K562 (cell line): ENCODE results near the gene DHRS13. TPM values are rescaled to one million over a fixed set of nuclear protein-coding genes. Genes with fewer than 3 reads are reported as not detected.

ENCODE experiments used
- ATAC-seq: fragments of 200-7000 bp; cut with Tn5 transposase; 3 replicates; pipeline ENCODE4 v1.9.1; 2020; ENCODE audit warnings: moderate library complexity
- BruUV-seq: library from RNA; stranded (reverse); fragments of 400-500 nt; replicated peaks from 2 replicates; lab custom pipeline; 2021; lab: Mats Ljungman, UMichigan
- CTCF ChIA-PET: fragments of 300-600 bp; formaldehyde crosslinking; extraction: SDS; loops from one replicate; lab custom pipeline; 2021; ENCODE audit warnings: low intra/inter-chr PET ratio; lab: Yijun Ruan, JAX
- POLR2A ChIA-PET: fragments of 300-600, 350-650 bp; sonication (Branson Sonifier 250); formaldehyde crosslinking; extraction: SDS; loops from one replicate; lab custom pipeline; 2021; ENCODE audit warnings: antibody characterized with exemption, inconsistent platforms; lab: Yijun Ruan, JAX
- DNase-seq, 4 experiments: peaks; one replicate each; pipeline versions ENCODE4 v3.0.0 to v3.0.0-alpha.2; 2011 to 2018; ENCODE audit warnings: low spot score in 3 of 4, mixed read lengths in 3 of 4; ENCODE audit errors: extremely low read depth in 1 of 4
- FAIRE-seq: peaks from 2 replicates; lab custom pipeline; 2011; peaks lifted over from hg19 to GRCh38; lab: Jason Lieb, UNC
- H2AFZ ChIP-seq: 2 replicates; pipeline ENCODE4 v1.6.0; 2011; ENCODE audit warnings: low read depth, low read length, control low read depth, inconsistent platforms
- H3K27ac ChIP-seq: fragments of 200-600 bp; 3 replicates; pipeline ENCODE4 v1.8.0; 2011; ENCODE audit warnings: low read depth, mild to moderate bottlenecking, control low read depth, inconsistent platforms, low read length, moderate library complexity, mixed read lengths; ENCODE audit errors: extremely low read depth
- H3K27me3 ChIP-seq, 2 experiments: fragments of 300-600 bp in 1 of 2; 2 replicates in 1 of 2; 3 replicates in 1 of 2; pipeline versions ENCODE4 v1.6.0 to v1.8.0; 2011; ENCODE audit warnings: inconsistent platforms in 2 of 2, low read length in 2 of 2, mild to moderate bottlenecking in 1 of 2, mixed read lengths in 1 of 2, moderate library complexity in 1 of 2; ENCODE audit not compliant: control insufficient read depth in 2 of 2, insufficient read depth in 2 of 2
- H3K36me3 ChIP-seq: fragments of 300-600 bp; 3 replicates; pipeline ENCODE4 v1.8.0; 2011; ENCODE audit warnings: mild to moderate bottlenecking, low read length, inconsistent platforms; ENCODE audit not compliant: control insufficient read depth, insufficient read depth
- H3K4me1 ChIP-seq, 2 experiments: fragments of 200-600 bp in 1 of 2; replicated peaks in 1 of 2; 2 replicates in 1 of 2; 3 replicates in 1 of 2; pipeline versions ENCODE4 v1.5.1 to v1.8.0; 2011; ENCODE audit warnings: inconsistent platforms in 2 of 2, low read length in 2 of 2, mild to moderate bottlenecking in 1 of 2, mixed read lengths in 1 of 2, moderate library complexity in 1 of 2; ENCODE audit not compliant: control insufficient read depth in 2 of 2, insufficient read depth in 2 of 2
- H3K4me2 ChIP-seq: 2 replicates; pipeline ENCODE4 v1.6.1; 2011; ENCODE audit warnings: low read length, control low read depth, inconsistent platforms, mixed read lengths; ENCODE audit not compliant: insufficient read depth
- H3K4me3 ChIP-seq: fragments of 200-600 bp; sonication (generic), shearing (Covaris generic); 2 replicates; pipeline ENCODE4 v1.5.1; 2016; ENCODE audit warnings: control low read depth, inconsistent platforms
- H3K79me2 ChIP-seq: fragments of 200-600 bp; 3 replicates; pipeline ENCODE4 v1.8.0; 2011; ENCODE audit warnings: low read length, inconsistent platforms; ENCODE audit not compliant: control insufficient read depth, insufficient read depth
- H3K9ac ChIP-seq, 2 experiments: 2 replicates each; pipeline versions ENCODE4 v1.6.0 to v1.6.1; 2011; ENCODE audit warnings: low read depth in 2 of 2, low read length in 2 of 2, control low read depth in 1 of 2, inconsistent platforms in 1 of 2, mild to moderate bottlenecking in 1 of 2, mixed read lengths in 1 of 2; ENCODE audit not compliant: insufficient read depth in 1 of 2
- H3K9me1 ChIP-seq: one replicate; pipeline ENCODE4 v1.6.0; 2011; ENCODE audit warnings: inconsistent platforms, mild to moderate bottlenecking, low read length, moderate library complexity; ENCODE audit not compliant: control insufficient read depth, insufficient read depth
- H3K9me3 ChIP-seq: replicated peaks from 2 replicates; pipeline ENCODE4 v1.5.1; 2011; ENCODE audit warnings: low read depth, low read length, inconsistent platforms; ENCODE audit not compliant: control insufficient read depth, insufficient read depth
- H4K20me1 ChIP-seq: replicated peaks from 2 replicates; pipeline ENCODE4 v1.6.1; 2011; ENCODE audit warnings: low read length, inconsistent platforms, mixed read lengths; ENCODE audit not compliant: control insufficient read depth, insufficient read depth
- CCNT2 ChIP-seq: IDR thresholded peaks from 2 replicates; pipeline ENCODE4 v1.6.1; 2011; ENCODE audit warnings: borderline replicate concordance, low read depth, mild to moderate bottlenecking, moderate library complexity, mixed read lengths, low read length; ENCODE audit not compliant: insufficient read length; ENCODE audit errors: extremely low read depth
- FOXP1 ChIP-seq: sonication (generic); formaldehyde crosslinking; IDR thresholded peaks from 2 replicates; pipeline ENCODE4 v1.8.0; 2022; ENCODE audit warnings: mild to moderate bottlenecking, missing genetic modification reagents
- IFI16 ChIP-seq: fragments of 250-450 bp; sonication (Bioruptor Pico); IDR thresholded peaks from 2 replicates; pipeline ENCODE4 v2.1.2; 2022; ENCODE audit warnings: mild to moderate bottlenecking, inconsistent platforms
- NCOA6 ChIP-seq: fragments of 450-650 bp; IDR thresholded peaks from 2 replicates; pipeline ENCODE4 v1.6.1; 2017; ENCODE audit warnings: mild to moderate bottlenecking
- POLR2G ChIP-seq: fragments of 200-400 bp; formaldehyde crosslinking; IDR thresholded peaks from 2 replicates; pipeline ENCODE4 v1.6.1; 2017; ENCODE audit warnings: low read depth, mild to moderate bottlenecking, antibody characterized with exemption, low read length, moderate library complexity
- POLR3A ChIP-seq: IDR thresholded peaks from 2 replicates; pipeline ENCODE4 v1.6.1; 2011; ENCODE audit warnings: borderline replicate concordance, mild to moderate bottlenecking, moderate library complexity; ENCODE audit not compliant: insufficient read length, insufficient read depth; ENCODE audit errors: extremely low read depth
- RBFOX2 ChIP-seq: fragments of 200-400 bp; formaldehyde crosslinking; IDR thresholded peaks from 2 replicates; pipeline ENCODE4 v1.6.1; 2017; ENCODE audit warnings: low read depth, mild to moderate bottlenecking, low read length, moderate library complexity
- ZNF140 ChIP-seq: fragments of 250-450 bp; sonication (Bioruptor Pico); IDR thresholded peaks from 2 replicates; pipeline ENCODE4 v1.8.0; 2021; ENCODE audit warnings: moderate library complexity, mild to moderate bottlenecking, inconsistent platforms
- ZNF318 ChIP-seq, 2 experiments: fragments of 450-650 bp; IDR thresholded peaks; 2 replicates each; pipeline ENCODE4 v1.6.1; 2016; ENCODE audit warnings: mild to moderate bottlenecking in 2 of 2, borderline replicate concordance in 1 of 2, low read depth in 1 of 2, moderate library complexity in 1 of 2
- ZNF398 ChIP-seq: fragments of 250-450 bp; sonication (Bioruptor Pico); IDR thresholded peaks from 2 replicates; pipeline ENCODE4 v1.8.0; 2021; ENCODE audit warnings: moderate library complexity, mild to moderate bottlenecking, inconsistent platforms
- ZNF76 ChIP-seq: fragments of 250-450 bp; sonication (Bioruptor Pico); IDR thresholded peaks from 2 replicates; pipeline ENCODE4 v1.4.0; 2020; ENCODE audit warnings: mild to moderate bottlenecking, moderate library complexity, borderline replicate concordance
- WGBS: fragments of 100-300 bp; shearing (Covaris generic); methylation state at CpG from one replicate; pipeline ENCODE4 v1.1.6; 2016; ENCODE audit warnings: low coverage, mixed read lengths; ENCODE audit not compliant: insufficient coverage; ENCODE audit errors: missing lambda C conversion rate; 5-methylcytosine and 5-hydroxymethylcytosine counted together
- in situ Hi-C: fragments of 300-500 bp; cut with MboI; formaldehyde crosslinking; loops from 4 replicates; pipeline ENCODE4 v1.15.0; 2018; ENCODE audit warnings: inconsistent platforms, mixed read lengths
- intact Hi-C: fragments of 100-400 bp; cut with micrococcal nuclease; formaldehyde crosslinking; loops from 2 replicates; pipeline ENCODE4 v1.14.2; 2022
- polyA plus RNA-seq, 8 experiments: library from polyadenylated mRNA; depleted of rRNA in 4 of 8; stranded (reverse) in 5 of 8; unstranded in 3 of 8; fragments of >200 nt; fragmentation: Nextera tagmentation in 2 of 8; fragmentation: Illumina TruSeq in 1 of 8; extraction: Ambion mirVana in 2 of 8; extraction: Trizol in 1 of 8; gene quantifications; 2 replicates each; pipeline versions ENCODE4 v1.2.1 to v1.2.3, GENCODE V29; 2011 to 2014; ENCODE audit warnings: inconsistent platforms in 1 of 8, missing spikeins in 1 of 8
- total RNA-seq, 7 experiments: library from RNA; depleted of rRNA in 6 of 7; stranded (reverse); fragments of >200 nt in 6 of 7; fragmentation: Illumina TruSeq in 2 of 7; extraction: Trizol in 2 of 7; gene quantifications; 2 replicates each; pipeline versions ENCODE4 v1.2.1 to v1.2.3, GENCODE V29; 2011 to 2021; ENCODE audit warnings: low replicate concordance in 1 of 7

The DHRS13 gene
- total and polyA plus RNA-seq, 9 of the 15 experiments (the other 6 are each of a cell fraction or from before 2014, with no cell fraction given), result 0.32 to 52.3 (median 34.3) TPM; not detected in 1

GRCh38 chr17:28887871-28888471, 14.9 kb downstream of the DHRS13 start:
- POLR2A ChIA-PET, result interaction anchor here (0.6 to 0.9 kb wide), 2 partner anchors 9 to 14 kb away, joined by 4 to 5 read pairs; partner anchors contain the start of gene FLOT2
- no TSS peak for BruUV-seq
- CTCF ChIA-PET, result no interaction called here
- H3K9me3 ChIP-seq, result no peaks in the 10 kb centered on the region
- in situ Hi-C loops (no loop called here), intact Hi-C loops (no loop called here)
- no peak overlapping the region for H3K4me2 ChIP-seq
- TF ChIP-seq ZNF140 (CRISPR knock-in tag) (no peak), ZNF318 (IDR thresholded peaks at IDR 0.05; ENCODE audit: borderline replicate concordance in 1 of 2, low read depth in 1 of 2) (no peak), ZNF398 (CRISPR knock-in tag) (no peak), NCOA6 (no peak), IFI16 (CRISPR knock-in tag) (no peak), POLR2G (0 out of 2 replicates have a peak, but pooled peaks have one; percentile 37), FOXP1 (CRISPR knock-in tag) (no peak), ZNF76 (no peak), POLR3A (no peak), CCNT2 (no peak), RBFOX2 (peak; percentile 17; the same call in 1 of the 2 replicates)
- H3K4me3 ChIP-seq, result no peak overlapping the region
- DNase-seq (no peak), FAIRE-seq (peak; percentile 52), ATAC-seq (no peak)
- H3K27me3 ChIP-seq, result no peaks in the 10 kb centered on the region
- WGBS, result 78% methylated on average over 12 of the region's 12 CpGs
- no peaks in the 10 kb centered on the region for H3K9me1 ChIP-seq
- H4K20me1 ChIP-seq, result no peaks in the 10 kb centered on the region; the same call in 1 of the 2 replicates
- peak overlapping the region in 1 of 2 experiments; percentile 2; a peak in 2 of 4 replicates for H3K9ac ChIP-seq
- H3K36me3 ChIP-seq, result peaks cover 40% of the 10 kb centered on the region; the same call in 2 of the 3 replicates
- peaks cover 3% of the 10 kb centered on the region; the same call in 1 of the 3 replicates for H3K79me2 ChIP-seq
- no peak overlapping the region for H3K27ac ChIP-seq
- no peak overlapping the region for H2AFZ ChIP-seq
- peaks cover 0 to 30% of the 10 kb centered on the region in 2 experiments; a peak in 3 of 5 replicates for H3K4me1 ChIP-seq
